K562 (cell line): ENCODE data around the gene SLC43A1. TPM values are rescaled to one million over a fixed set of nuclear protein-coding genes. Genes with fewer than 3 reads are reported as not detected.

Source experiments
- BCOR ChIP-seq: fragments of 450-650 bp; IDR thresholded peaks from 2 replicates; pipeline ENCODE4 v1.6.1; 2016
- JUND ChIP-seq, 2 experiments: IDR thresholded peaks; 2 replicates in 1 of 2; 3 replicates in 1 of 2; pipeline ENCODE4 v1.6.1; 2011; ENCODE audit warnings: borderline replicate concordance in 2 of 2, low read depth in 2 of 2, low read length in 2 of 2, improper control_type of control experiment in 1 of 2, missing biosample characterization in 1 of 2, missing genetic modification characterization in 1 of 2, missing genetic modification reagents in 1 of 2
- MYC ChIP-seq, 2 experiments: fragments of 250-450 bp in 1 of 2; sonication (Bioruptor Pico) in 1 of 2; IDR thresholded peaks; 2 replicates each; pipeline versions ENCODE4 v1.5.1 to v1.6.1; 2012 to 2021; ENCODE audit warnings: low read depth in 2 of 2, borderline replicate concordance in 1 of 2, improper control_type of control experiment in 1 of 2, low read length in 1 of 2, mild to moderate bottlenecking in 1 of 2, moderate library complexity in 1 of 2
- NR2C1 ChIP-seq, 2 experiments: fragments of 450-650 bp; IDR thresholded peaks; 2 replicates each; pipeline ENCODE4 v1.6.1; 2017; ENCODE audit warnings: mild to moderate bottlenecking in 2 of 2, antibody characterized with exemption in 1 of 2, inconsistent platforms in 1 of 2, missing compliant biosample characterization in 1 of 2, missing genetic modification characterization in 1 of 2
- OTX1 ChIP-seq: fragments of 450-650 bp; formaldehyde crosslinking; IDR thresholded peaks from 2 replicates; pipeline ENCODE4 v1.4.0; 2022; ENCODE audit warnings: mild to moderate bottlenecking
- PML ChIP-seq: IDR thresholded peaks from 2 replicates; pipeline ENCODE4 v1.6.1; 2012; ENCODE audit warnings: low read length, inconsistent platforms
- PREB ChIP-seq: sonication (generic); formaldehyde crosslinking; IDR thresholded peaks from 2 replicates; pipeline ENCODE4 v1.8.1; 2023; ENCODE audit warnings: mild to moderate bottlenecking, missing genetic modification reagents
- SPI1 ChIP-seq: IDR thresholded peaks from 2 replicates; pipeline ENCODE4 v1.6.1; 2011; ENCODE audit warnings: low read depth, low read length, control low read depth, borderline replicate concordance
- TAF1 ChIP-seq: IDR thresholded peaks from 2 replicates; pipeline ENCODE4 v1.6.1; 2011; ENCODE audit warnings: mild to moderate bottlenecking, low read length, moderate library complexity; ENCODE audit not compliant: insufficient read depth, control insufficient read depth, severe bottlenecking; ENCODE audit errors: extremely low read depth
- TRIM24 ChIP-seq, 2 experiments: fragments of 450-650 bp; IDR thresholded peaks; 2 replicates each; pipeline ENCODE4 v1.6.1; 2016
- ZNF12 ChIP-seq: sonication (generic); formaldehyde crosslinking; IDR thresholded peaks from 2 replicates; pipeline ENCODE4 v1.4.0; 2020; ENCODE audit warnings: mild to moderate bottlenecking, missing genetic modification reagents
- ZNF41 ChIP-seq: fragments of 250-450 bp; sonication (Bioruptor Pico); conservative IDR thresholded peaks from 2 replicates; pipeline ENCODE4 v1.4.0; 2020; ENCODE audit warnings: mild to moderate bottlenecking
- ZNF717 ChIP-seq: fragments of 250-450 bp; sonication (Bioruptor Pico); IDR thresholded peaks from 2 replicates; pipeline ENCODE4 v1.5.0; 2021
- polyA plus RNA-seq, 8 experiments: library from polyadenylated mRNA; depleted of rRNA in 4 of 8; stranded (reverse) in 5 of 8; unstranded in 3 of 8; fragments of >200 nt; fragmentation: Nextera tagmentation in 2 of 8; fragmentation: Illumina TruSeq in 1 of 8; extraction: Ambion mirVana in 2 of 8; extraction: Trizol in 1 of 8; gene quantifications; 2 replicates each; pipeline versions ENCODE4 v1.2.1 to v1.2.3, GENCODE V29; 2011 to 2014; ENCODE audit warnings: inconsistent platforms in 1 of 8, missing spikeins in 1 of 8
- total RNA-seq, 7 experiments: library from RNA; depleted of rRNA in 6 of 7; stranded (reverse); fragments of >200 nt in 6 of 7; fragmentation: Illumina TruSeq in 2 of 7; extraction: Trizol in 2 of 7; gene quantifications; 2 replicates each; pipeline versions ENCODE4 v1.2.1 to v1.2.3, GENCODE V29; 2011 to 2021; ENCODE audit warnings: low replicate concordance in 1 of 7
- TF ChIP-seq, protein P1 (sequence below), 2 experiments: fragments of 450-650 bp in 1 of 2; sonication (generic) in 1 of 2; formaldehyde crosslinking in 1 of 2; IDR thresholded peaks; 2 replicates each; pipeline versions ENCODE4 v1.7.1 to v1.9.0; 2016 to 2022; ENCODE audit warnings: inconsistent platforms in 1 of 2, mild to moderate bottlenecking in 1 of 2, missing genetic modification reagents in 1 of 2

Gene SLC43A1
- total and polyA plus RNA-seq, 9 of the 15 experiments (the other 6 are each of a cell fraction or from before 2014, with no cell fraction given), result 2.6 to 41.8 (median 24.6) TPM

DNA sequence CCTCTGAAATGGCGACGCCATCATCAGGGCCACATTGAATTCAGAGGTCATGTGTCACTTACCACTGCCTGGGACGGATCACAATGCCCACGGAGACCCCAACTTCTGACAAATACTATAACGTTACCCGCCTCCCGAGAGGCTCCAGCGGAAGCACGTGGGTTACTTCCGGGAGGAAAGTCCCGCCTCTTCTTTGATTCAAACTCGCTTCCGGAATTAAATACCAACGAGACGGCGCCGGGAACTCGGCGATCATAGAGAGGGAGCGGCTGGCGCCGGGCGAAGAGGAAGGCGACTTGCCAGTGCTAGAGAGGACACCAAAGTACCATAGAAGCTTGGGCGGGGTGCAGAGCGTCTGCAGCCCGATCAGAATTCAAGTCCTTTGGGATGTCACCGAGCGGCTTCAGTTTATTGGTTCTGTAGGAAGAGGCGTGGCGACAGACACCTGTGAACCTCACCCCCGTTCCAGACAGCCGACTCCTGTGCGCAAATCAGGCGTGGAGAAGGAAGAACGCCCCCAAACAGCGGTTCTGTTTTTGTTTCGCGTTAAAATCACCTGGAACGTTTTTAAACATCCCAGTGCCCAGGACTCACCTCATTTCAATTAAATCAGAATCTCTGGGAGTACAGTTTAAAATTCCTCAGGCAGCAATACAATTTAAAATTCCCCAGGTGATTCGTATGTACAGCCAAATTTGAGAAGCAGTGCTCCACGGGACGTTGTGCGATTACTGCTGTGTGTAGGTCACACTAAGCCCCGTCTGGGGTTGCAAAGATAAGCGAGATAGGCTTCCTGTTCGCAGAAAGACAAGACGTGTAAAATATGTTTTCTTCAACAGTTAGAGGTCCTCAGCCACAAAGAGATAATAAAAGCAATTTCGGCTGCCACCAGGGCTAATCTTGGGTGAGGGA, 15.3 kb upstream of the SLC43A1 start, which contains the start of gene TIMM10 (continued):
- TF ChIP-seq, protein P1, sequence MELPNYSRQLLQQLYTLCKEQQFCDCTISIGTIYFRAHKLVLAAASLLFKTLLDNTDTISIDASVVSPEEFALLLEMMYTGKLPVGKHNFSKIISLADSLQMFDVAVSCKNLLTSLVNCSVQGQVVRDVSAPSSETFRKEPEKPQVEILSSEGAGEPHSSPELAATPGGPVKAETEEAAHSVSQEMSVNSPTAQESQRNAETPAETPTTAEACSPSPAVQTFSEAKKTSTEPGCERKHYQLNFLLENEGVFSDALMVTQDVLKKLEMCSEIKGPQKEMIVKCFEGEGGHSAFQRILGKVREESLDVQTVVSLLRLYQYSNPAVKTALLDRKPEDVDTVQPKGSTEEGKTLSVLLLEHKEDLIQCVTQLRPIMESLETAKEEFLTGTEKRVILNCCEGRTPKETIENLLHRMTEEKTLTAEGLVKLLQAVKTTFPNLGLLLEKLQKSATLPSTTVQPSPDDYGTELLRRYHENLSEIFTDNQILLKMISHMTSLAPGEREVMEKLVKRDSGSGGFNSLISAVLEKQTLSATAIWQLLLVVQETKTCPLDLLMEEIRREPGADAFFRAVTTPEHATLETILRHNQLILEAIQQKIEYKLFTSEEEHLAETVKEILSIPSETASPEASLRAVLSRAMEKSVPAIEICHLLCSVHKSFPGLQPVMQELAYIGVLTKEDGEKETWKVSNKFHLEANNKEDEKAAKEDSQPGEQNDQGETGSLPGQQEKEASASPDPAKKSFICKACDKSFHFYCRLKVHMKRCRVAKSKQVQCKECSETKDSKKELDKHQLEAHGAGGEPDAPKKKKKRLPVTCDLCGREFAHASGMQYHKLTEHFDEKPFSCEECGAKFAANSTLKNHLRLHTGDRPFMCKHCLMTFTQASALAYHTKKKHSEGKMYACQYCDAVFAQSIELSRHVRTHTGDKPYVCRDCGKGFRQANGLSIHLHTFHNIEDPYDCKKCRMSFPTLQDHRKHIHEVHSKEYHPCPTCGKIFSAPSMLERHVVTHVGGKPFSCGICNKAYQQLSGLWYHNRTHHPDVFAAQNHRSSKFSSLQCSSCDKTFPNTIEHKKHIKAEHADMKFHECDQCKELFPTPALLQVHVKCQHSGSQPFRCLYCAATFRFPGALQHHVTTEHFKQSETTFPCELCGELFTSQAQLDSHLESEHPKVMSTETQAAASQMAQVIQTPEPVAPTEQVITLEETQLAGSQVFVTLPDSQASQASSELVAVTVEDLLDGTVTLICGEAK (IDR thresholded peaks at IDR 0.05), result peak; percentile 94
- TF ChIP-seq, protein P1 (CRISPR knock-in tag; IDR thresholded peaks at IDR 0.05), result no peak
- TF ChIP-seq ZNF717 (no peak), JUND (IDR thresholded peaks at IDR 0.05; ENCODE audit: borderline replicate concordance, low read depth, low read length) (peak; percentile 76), JUND (tag; IDR thresholded peaks at IDR 0.05; ENCODE audit: borderline replicate concordance, low read depth, low read length) (no peak; the same call in 2 of the 3 replicates), ZNF41 (CRISPR knock-in tag) (no peak), NR2C1 (IDR thresholded peaks at IDR 0.05) (peak; percentile 82; the same call in 1 of the 2 replicates), NR2C1 (tag; IDR thresholded peaks at IDR 0.05) (peak; percentile 43), TAF1 (peak; percentile 42), MYC (IDR thresholded peaks at IDR 0.05; ENCODE audit: low read depth, low read length) (peak; percentile 90), MYC (CRISPR knock-in tag; IDR thresholded peaks at IDR 0.05; ENCODE audit: borderline replicate concordance, low read depth) (peak; percentile 79; the same call in 1 of the 2 replicates), OTX1 (CRISPR knock-in tag) (peak; percentile 19; the same call in 1 of the 2 replicates), PREB (CRISPR knock-in tag) (peak; percentile 31; the same call in 1 of the 2 replicates), BCOR (peak; percentile 66), TRIM24 (IDR thresholded peaks at IDR 0.05) (peak; percentile 53 to 61; a peak in 2 of 4 replicates), PML (peak; percentile 81), SPI1 (peak; percentile 47), ZNF12 (0 out of 2 replicates have a peak, but pooled peaks have one; percentile 62)
